ENCODE results near the gene KLHL30.
"Not testable (repeated sequence)": the region's sequence is repeated elsewhere in the genome, so short reads cannot be mapped to it uniquely, and the experiment has no call there.

The KLHL30 gene

DNA sequence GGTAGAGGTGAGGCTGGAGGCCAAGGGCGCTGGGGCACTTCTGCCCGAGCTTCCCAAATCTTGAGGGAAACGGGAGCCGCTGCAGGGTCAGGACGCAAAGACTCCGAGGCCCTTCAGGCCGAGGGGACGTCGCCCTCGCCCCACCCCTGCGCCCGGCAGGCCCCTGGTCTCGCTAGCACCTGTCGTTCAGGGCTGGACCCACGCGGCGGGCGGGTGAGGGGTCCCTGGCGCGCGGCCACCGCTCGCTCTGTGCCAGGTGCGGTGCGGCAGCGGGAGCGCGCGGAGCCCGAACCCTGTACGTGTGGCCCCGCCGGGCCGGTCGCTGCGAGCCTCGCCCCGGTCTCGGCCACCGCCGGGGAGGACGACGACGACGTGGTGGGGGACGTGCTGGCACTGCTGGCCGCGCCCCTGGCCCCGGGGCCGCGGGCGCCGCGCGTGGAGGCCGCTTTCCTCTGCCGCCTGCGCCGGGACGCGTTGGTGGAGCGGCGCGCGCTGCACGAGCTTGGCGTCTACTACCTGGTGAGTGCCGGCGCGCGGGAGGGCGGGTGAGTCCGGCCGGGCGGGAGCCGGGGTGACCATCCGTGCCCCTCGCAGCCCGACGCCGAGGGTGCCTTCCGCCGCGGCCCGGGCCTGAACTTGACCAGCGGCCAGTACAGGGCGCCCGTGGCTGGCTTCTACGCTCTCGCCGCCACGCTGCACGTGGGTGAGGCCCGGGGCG is 25.2 kb downstream of the KLHL30 start:
- no peak for DNase-seq

GRCh38 chr2:238164906-238165287 is 26.4 kb downstream of the KLHL30 start:
- no peak for DNase-seq

DNA sequence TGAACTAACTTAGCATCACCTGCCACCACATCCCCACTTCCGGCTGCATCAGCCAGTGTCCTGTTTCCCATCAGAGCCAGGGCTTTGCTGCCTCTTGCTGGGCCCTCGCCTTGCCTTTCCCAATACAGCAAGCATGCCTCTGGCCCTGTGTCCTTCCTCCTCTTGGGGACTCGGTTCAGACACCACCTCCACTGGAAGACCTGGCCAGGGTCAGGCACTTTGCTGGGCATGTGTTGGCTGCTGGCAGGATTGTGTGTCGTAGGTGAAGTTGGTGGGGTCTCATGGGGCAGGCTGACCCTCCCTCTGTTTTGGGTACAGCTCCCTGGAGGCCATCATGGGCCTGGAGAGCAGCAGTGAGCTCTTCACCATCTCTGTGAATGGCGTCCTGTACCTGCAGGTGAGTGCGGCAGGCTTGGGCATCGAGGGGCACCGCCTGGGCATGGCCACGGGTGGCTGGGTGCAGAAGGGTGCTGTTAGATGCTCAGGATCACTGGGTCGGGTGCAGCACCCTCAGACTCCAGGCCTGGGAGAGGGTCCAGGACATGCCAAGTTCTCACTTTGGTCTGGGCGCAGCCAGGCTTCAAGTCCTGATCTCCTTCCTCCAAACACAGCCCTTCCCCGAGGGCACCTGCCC is 26.9 kb downstream of the KLHL30 start:
- no peak for DNase-seq

DNA sequence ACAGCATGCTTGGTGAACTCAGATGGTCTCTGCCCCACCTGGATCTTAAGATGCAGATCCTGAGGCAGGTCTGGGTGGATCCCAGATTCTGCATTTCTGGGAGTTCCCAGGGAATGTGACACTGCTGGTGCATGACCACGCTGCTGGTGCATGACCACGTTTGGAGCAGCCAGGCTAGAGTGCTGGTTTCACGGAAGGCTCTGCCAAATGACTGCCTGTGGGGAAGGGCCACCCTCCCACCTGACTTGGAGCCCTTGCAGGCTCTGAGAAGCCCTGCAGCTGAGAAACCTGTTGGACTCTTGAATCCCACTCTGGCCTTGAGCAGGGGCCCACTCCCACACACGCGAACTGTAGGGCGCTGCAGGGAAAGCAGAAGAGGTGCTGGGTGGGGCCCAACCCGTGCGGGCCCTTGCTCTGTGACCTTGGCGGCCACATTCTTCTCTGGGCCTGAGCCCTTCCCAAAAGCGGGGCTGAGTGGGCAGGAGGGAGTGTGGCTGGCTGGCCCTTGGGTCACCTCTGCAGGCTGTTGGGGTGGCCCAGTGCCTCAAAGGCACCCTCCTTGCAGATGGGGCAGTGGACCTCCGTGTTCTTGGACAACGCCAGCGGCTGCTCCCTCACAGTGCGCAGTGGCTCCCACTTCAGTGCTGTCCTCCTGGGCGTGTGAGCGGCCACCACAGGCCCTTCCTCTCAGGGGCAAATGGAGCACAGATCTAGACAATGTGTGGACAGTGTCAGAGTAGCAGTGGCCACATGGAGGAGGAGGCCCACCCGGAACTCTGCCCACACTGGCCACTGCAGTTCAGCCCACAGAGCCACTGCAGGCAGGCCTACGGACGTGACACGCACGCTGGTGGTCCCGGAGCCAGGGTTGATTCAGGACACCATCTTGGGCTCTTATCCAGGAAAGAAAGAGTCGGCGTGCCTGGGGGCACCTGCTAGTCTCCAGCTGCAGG is 28.2 kb downstream of the KLHL30 start:
- DNase-seq: no peak

DNA sequence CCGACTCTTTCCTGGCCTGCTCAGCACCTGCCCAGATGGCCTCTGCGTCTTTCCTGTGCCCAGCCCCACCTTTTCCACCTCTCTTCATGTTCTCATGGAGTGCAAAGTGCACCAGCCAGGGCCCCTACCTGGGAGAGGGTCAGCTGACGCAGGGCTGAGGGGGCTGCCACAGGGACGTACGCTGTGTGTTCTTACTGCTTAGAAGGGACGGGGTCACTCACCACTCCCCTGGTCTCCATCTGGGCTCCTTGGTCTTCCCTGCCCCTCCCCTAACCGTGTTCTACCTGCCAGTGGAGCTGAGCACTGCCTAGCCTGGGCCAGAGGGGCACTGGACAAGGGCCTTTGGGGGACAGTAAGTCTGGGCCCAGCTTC is 28.9 kb downstream of the KLHL30 start:
- DNase-seq: no peak

DNA sequence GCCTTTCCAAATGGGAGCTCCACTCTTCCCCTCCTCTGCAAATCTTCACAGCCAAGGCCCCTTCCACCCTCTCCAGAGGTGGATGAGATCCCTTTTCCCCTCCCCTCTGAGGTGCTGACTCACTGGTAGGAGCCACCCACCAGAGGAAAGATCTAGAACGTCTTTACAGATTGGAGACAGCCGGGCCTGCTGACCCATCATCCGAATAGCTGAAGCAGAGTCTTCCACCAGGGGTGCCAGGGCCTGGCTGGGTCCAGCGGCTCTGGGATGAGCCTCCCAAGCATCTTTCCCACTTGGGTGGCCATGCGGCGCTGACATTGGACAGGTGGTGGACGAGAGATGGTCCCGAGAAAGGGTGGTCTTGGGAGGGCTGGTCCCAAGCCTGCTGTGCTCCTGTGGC is 29.3 kb downstream of the KLHL30 start:
- no peak for DNase-seq

DNA sequence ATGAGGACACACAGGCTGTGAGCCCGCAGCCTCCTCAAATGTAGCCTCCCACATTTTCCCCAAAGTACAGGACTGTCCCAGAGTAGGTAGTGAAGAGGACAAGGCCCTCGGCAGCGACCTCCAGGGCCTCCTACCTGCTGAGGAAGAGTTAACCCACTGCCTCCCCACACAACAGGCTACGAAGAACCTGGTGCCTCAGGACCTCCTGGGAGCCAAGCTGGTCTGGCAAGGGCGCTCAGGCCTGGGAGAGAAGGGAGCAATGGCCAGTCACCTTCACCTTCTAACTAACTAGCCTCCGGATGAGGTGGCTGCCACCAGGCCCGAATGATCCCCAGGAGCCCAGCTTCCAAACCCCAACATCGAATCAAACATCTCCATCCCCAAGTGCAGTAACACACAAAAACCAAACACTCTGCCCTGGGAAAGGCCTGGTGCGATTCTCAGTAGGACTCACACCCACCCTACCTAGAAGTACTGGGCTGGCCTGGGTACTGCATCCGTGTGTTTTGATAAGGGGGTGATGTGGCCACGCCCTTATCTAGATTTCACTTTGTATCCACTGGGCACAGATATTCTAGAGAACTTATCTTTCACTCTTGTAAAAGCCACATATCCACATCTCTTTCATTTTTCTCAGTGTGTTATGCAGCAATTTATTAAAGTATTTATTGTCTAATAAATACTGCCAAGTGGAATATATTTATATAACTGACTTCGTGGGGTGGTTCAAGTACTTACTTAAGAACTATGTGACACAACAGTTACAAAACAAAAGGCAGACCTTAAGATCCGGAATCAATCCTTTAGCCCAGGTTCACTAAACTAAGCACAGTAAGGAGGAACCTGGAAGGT is 30.0 kb downstream of the KLHL30 start:
- DNase-seq: no peak

- no peak for DNase-seq
Observed at GRCh38 chr2:238169048-238169707, 30.7 kb downstream of the KLHL30 start.

DNA sequence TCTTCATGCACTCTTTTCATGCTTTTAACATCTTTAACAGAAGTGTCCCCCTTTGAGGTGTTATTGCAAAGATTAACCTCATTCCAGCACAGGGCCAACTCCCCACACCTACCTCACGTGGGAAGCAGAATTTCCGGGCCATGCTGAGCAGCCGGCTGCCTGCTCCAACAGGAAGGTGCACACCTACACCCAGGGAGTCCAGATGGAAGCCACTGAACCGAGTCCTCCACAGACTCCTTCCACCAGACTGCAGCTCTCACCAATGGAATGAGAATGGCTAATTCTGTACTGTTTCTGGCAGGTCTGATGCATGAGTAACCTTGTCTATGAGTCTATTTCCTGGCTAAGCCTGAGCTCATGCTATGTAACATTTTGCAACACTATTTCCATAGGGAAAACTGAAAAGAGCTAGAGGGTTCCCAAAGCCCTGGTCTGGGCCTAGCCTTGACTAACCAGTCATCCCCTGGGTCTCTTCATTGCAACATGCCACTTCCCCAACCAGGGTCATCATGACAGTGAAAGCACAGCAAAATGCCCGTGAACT is 31.3 kb downstream of the KLHL30 start:
- DNase-seq: no peak

GRCh38 chr2:238170386-238171071 is 32.1 kb downstream of the KLHL30 start:
- no peak for DNase-seq

- DNase-seq: not testable (repeated sequence)
Observed at GRCh38 chr2:238171072-238171431, 32.6 kb downstream of the KLHL30 start.

DNA sequence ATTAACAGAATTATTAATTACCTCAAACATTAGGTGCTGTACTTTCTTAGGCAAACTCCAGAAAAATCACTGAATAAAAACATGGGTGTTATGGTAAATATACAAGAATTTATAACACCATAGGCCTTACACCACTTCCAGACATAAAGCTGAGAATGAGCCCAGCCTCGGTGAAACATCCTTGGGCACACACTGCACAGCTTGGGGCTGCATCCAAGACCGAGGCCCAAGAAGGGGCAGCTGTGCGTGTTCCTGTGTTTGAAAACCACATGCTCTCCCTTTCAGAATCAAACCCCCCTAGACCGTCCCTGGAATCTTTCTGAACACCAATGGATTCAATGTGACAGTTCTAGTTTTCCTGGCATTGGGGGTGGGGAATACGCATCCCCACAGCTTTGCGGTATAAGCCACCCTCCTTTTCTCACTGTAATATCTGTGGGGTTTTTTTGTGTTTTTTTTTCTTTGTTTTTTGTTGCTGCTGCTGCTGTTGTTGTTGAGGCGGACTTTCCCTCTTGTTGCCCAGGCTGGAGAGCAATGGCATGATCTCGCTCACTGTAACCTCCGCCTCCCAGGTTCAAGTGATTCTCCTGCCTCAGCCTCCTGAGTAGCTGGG is 33.2 kb downstream of the KLHL30 start:
- DNase-seq: no peak

- no peak for DNase-seq
Observed at GRCh38 chr2:238172439-238172838, 34.0 kb downstream of the KLHL30 start.

GRCh38 chr2:238173692-238174091 is 35.2 kb downstream of the KLHL30 start:
- no peak for DNase-seq

- no peak for DNase-seq
Observed at GRCh38 chr2:238174291-238174690, 35.8 kb downstream of the KLHL30 start.

DNA sequence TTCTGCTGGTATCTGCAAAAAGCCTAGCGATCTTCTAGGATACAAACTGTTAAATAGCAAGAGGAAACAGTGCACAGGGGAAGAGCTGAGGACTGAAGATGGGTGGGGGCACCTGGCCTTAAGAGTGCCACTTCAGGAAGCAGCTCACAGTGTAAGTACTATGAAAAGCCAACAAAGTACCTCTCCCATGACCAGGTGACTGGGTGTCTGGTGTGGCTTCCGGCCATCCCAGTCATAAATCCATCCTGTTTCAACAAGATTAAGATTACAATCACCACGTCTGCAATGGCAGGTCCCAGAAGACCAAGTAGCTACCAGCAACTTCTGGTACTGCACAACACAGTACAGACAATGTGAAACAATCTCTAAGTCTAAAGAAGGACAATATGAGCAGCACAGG is 36.2 kb downstream of the KLHL30 start:
- DNase-seq: no peak

GRCh38 chr2:238176613-238177012 is 38.1 kb downstream of the KLHL30 start:
- DNase-seq: no peak

GRCh38 chr2:238180554-238180953 is 42.1 kb downstream of the KLHL30 start:
- no peak for DNase-seq

GRCh38 chr2:238182362-238182761 is 43.9 kb downstream of the KLHL30 start:
- no peak for DNase-seq

GRCh38 chr2:238183821-238184220 is 45.4 kb downstream of the KLHL30 start:
- no peak for DNase-seq
